HEK293 (cell line): Measurements from ENCODE around the gene TFAP2B.

Experiments used
- CTCF ChIA-PET: fragments of 350-600 bp; formaldehyde crosslinking; extraction: SDS; loops from one replicate; lab custom pipeline; 2021; ENCODE audit warnings: antibody characterized with exemption; lab: Yijun Ruan, JAX
- POLR2A ChIA-PET: fragments of 300-600 bp; formaldehyde crosslinking; extraction: SDS; loops from one replicate; lab custom pipeline; 2020; ENCODE audit warnings: antibody characterized with exemption, inconsistent platforms; lab: Yijun Ruan, JAX
- H3K27ac ChIP-seq: fragments of 200-500 bp; sonication (Bioruptor generic); 2 replicates; pipeline ENCODE4 v1.5.1; 2014; ENCODE audit warnings: low read depth, low read length, control low read depth, inconsistent platforms; ENCODE audit errors: extremely low read depth
- H3K36me3 ChIP-seq, 2 experiments: fragments of 200-500 bp in 1 of 2; sonication (Bioruptor generic) in 1 of 2; 1 replicate in 1 of 2; 2 replicates in 1 of 2; pipeline ENCODE4 v1.5.1; 2014 to 2017; ENCODE audit warnings: inconsistent platforms in 2 of 2, low read length in 2 of 2; ENCODE audit not compliant: control insufficient read depth in 2 of 2, insufficient read depth in 1 of 2
- H3K4me1 ChIP-seq: fragments of 200-500 bp; sonication (Bioruptor generic); 2 replicates; pipeline ENCODE4 v1.5.1; 2014; ENCODE audit warnings: mild to moderate bottlenecking, low read length, inconsistent platforms; ENCODE audit not compliant: control insufficient read depth, insufficient read depth
- H3K4me3 ChIP-seq: 2 replicates; pipeline ENCODE4 v1.5.1; 2011; ENCODE audit warnings: low read depth, mild to moderate bottlenecking, control low read depth, low read length, moderate library complexity
- H3K9me3 ChIP-seq: fragments of 200-500 bp; sonication (Bioruptor generic); 2 replicates; pipeline ENCODE4 v1.5.1; 2014; ENCODE audit warnings: low read depth, low read length, inconsistent platforms; ENCODE audit not compliant: control insufficient read depth, insufficient read depth
- BCL6B ChIP-seq: fragments of 450-650 bp; formaldehyde crosslinking; IDR thresholded peaks from 2 replicates; pipeline ENCODE4 v1.5.1; 2017; ENCODE audit warnings: missing biosample characterization, missing genetic modification characterization
- GLI4 ChIP-seq: fragments of 450-650 bp; formaldehyde crosslinking; IDR thresholded peaks from 2 replicates; pipeline ENCODE4 v1.5.1; 2016; ENCODE audit warnings: missing biosample characterization, missing genetic modification characterization
- KLF8 ChIP-seq: fragments of 450-650 bp; formaldehyde crosslinking; IDR thresholded peaks from 2 replicates; pipeline ENCODE4 v1.5.1; 2016; ENCODE audit warnings: missing biosample characterization, missing genetic modification characterization
- PATZ1 ChIP-seq: fragments of 450-650 bp; formaldehyde crosslinking; IDR thresholded peaks from 2 replicates; pipeline ENCODE4 v1.5.1; 2016; ENCODE audit warnings: missing biosample characterization, missing genetic modification characterization
- PRDM1 ChIP-seq: fragments of 450-650 bp; formaldehyde crosslinking; IDR thresholded peaks from 2 replicates; pipeline ENCODE4; 2016; ENCODE audit warnings: missing biosample characterization, missing genetic modification characterization
- PRDM6 ChIP-seq: fragments of 450-650 bp; formaldehyde crosslinking; IDR thresholded peaks from 2 replicates; pipeline ENCODE4 v1.5.1; 2017; ENCODE audit warnings: missing biosample characterization, missing genetic modification characterization
- ZBTB48 ChIP-seq: fragments of 450-650 bp; formaldehyde crosslinking; IDR thresholded peaks from 2 replicates; pipeline ENCODE4 v1.5.1; 2016; ENCODE audit warnings: missing biosample characterization, missing genetic modification characterization
- ZBTB6 ChIP-seq: fragments of 450-650 bp; formaldehyde crosslinking; IDR thresholded peaks from 2 replicates; pipeline ENCODE4 v1.5.1; 2017; ENCODE audit warnings: missing biosample characterization, missing genetic modification characterization
- ZNF10 ChIP-seq: fragments of 450-650 bp; formaldehyde crosslinking; IDR thresholded peaks from 2 replicates; pipeline ENCODE4 v1.5.1; 2017; ENCODE audit warnings: missing biosample characterization, missing genetic modification characterization
- ZNF138 ChIP-seq: fragments of 450-650 bp; formaldehyde crosslinking; IDR thresholded peaks from 2 replicates; pipeline ENCODE4 v1.5.1; 2016; ENCODE audit warnings: missing biosample characterization, missing genetic modification characterization, borderline replicate concordance
- ZNF16 ChIP-seq: fragments of 450-650 bp; formaldehyde crosslinking; IDR thresholded peaks from 2 replicates; pipeline ENCODE4 v1.5.1; 2016; ENCODE audit warnings: low read depth, missing biosample characterization, missing genetic modification characterization
- ZNF2 ChIP-seq: fragments of 450-650 bp; formaldehyde crosslinking; IDR thresholded peaks from 2 replicates; pipeline ENCODE4 v1.5.1; 2016; ENCODE audit warnings: missing biosample characterization, missing genetic modification characterization
- ZNF202 ChIP-seq: fragments of 450-650 bp; formaldehyde crosslinking; IDR thresholded peaks from 2 replicates; pipeline ENCODE4 v1.5.1; 2016; ENCODE audit warnings: missing biosample characterization, missing genetic modification characterization, borderline replicate concordance
- ZNF214 ChIP-seq: fragments of 450-650 bp; formaldehyde crosslinking; IDR thresholded peaks from 2 replicates; pipeline ENCODE4 v1.5.1; 2017; ENCODE audit warnings: missing biosample characterization, mild to moderate bottlenecking, missing genetic modification characterization, borderline replicate concordance
- ZNF324 ChIP-seq: fragments of 450-650 bp; formaldehyde crosslinking; IDR thresholded peaks from 2 replicates; pipeline ENCODE4 v1.5.1; 2016; ENCODE audit warnings: missing biosample characterization, missing genetic modification characterization
- ZNF449 ChIP-seq: fragments of 450-650 bp; formaldehyde crosslinking; IDR thresholded peaks from 2 replicates; pipeline ENCODE4 v1.5.1; 2017; ENCODE audit warnings: missing biosample characterization, mild to moderate bottlenecking, missing genetic modification characterization, moderate library complexity
- ZNF571 ChIP-seq: fragments of 450-650 bp; formaldehyde crosslinking; IDR thresholded peaks from 2 replicates; pipeline ENCODE4 v1.5.0; 2017; ENCODE audit warnings: missing biosample characterization, missing genetic modification characterization
- ZNF664 ChIP-seq: fragments of 450-650 bp; formaldehyde crosslinking; IDR thresholded peaks from 2 replicates; pipeline ENCODE4 v1.5.1; 2016; ENCODE audit warnings: missing biosample characterization, missing genetic modification characterization
- ZNF707 ChIP-seq: fragments of 450-650 bp; formaldehyde crosslinking; IDR thresholded peaks from 2 replicates; pipeline ENCODE4 v1.5.1; 2016; ENCODE audit warnings: missing biosample characterization, missing genetic modification characterization
- ZSCAN4 ChIP-seq: fragments of 450-650 bp; formaldehyde crosslinking; IDR thresholded peaks from 2 replicates; pipeline ENCODE4 v1.5.1; 2017; ENCODE audit warnings: missing biosample characterization, missing genetic modification characterization

TFAP2B gene

GRCh38 chr6:50884364-50884763 is 65.7 kb downstream of the TFAP2B start:
- no peak for TF ChIP-seq ZNF10 (tag by site-specific recombination)
- TF ChIP-seq ZNF664 (tag by site-specific recombination), result no peak
- no peak for TF ChIP-seq ZNF449 (tag by site-specific recombination)
- no peak for TF ChIP-seq ZNF2 (tag by site-specific recombination)
- H3K4me1 ChIP-seq, result no peaks in the 10 kb centered on the region
- no peaks in the 10 kb centered on the region for H3K9me3 ChIP-seq
- H3K36me3 ChIP-seq, result no peaks in the 10 kb centered on the region
- H3K27ac ChIP-seq, result no peak overlapping the region
- ChIA-PET CTCF (no interaction called here), POLR2A (no interaction called here)
- H3K4me3 ChIP-seq, result no peak overlapping the region

- H3K4me1 ChIP-seq, result no peaks in the 10 kb centered on the region
- CTCF ChIA-PET, result interaction anchor here (0.7 kb wide), 1 partner anchor 903 kb away, joined by 3 read pairs; no protein-coding TSS in a partner anchor
- TF ChIP-seq ZNF138 (tag by site-specific recombination), result no peak
- TF ChIP-seq ZNF16 (tag by site-specific recombination), result no peak
- no peak for TF ChIP-seq ZSCAN4 (tag by site-specific recombination)
- TF ChIP-seq BCL6B (tag by site-specific recombination), result no peak
- no peak for TF ChIP-seq ZNF324
- TF ChIP-seq PRDM1 (tag by site-specific recombination), result no peak
- TF ChIP-seq ZNF214 (tag by site-specific recombination), result no peak
- TF ChIP-seq ZBTB6 (tag by site-specific recombination), result no peak
- no peak for TF ChIP-seq GLI4 (tag by site-specific recombination)
- no peak overlapping the region for H3K27ac ChIP-seq
- no peaks in the 10 kb centered on the region for H3K36me3 ChIP-seq
- H3K4me3 ChIP-seq, result no peak overlapping the region
- H3K9me3 ChIP-seq, result no peaks in the 10 kb centered on the region
- POLR2A ChIA-PET, result no interaction called here
Observed at GRCh38 chr6:50887112-50887511, 68.4 kb downstream of the TFAP2B start.

- H3K4me3 ChIP-seq, result no peak overlapping the region
- ChIA-PET CTCF (interaction anchor here (0.5 to 0.6 kb wide), 2 partner anchors 306 to 1134 kb away, joined by 3 read pairs; no protein-coding TSS in a partner anchor), POLR2A (no interaction called here)
- no peaks in the 10 kb centered on the region for H3K4me1 ChIP-seq
- no peak overlapping the region for H3K27ac ChIP-seq
- no peaks in the 10 kb centered on the region for H3K9me3 ChIP-seq
- H3K36me3 ChIP-seq, result no peaks in the 10 kb centered on the region
- TF ChIP-seq ZNF202 (no peak), ZNF707 (tag by site-specific recombination) (no peak), PRDM6 (tag by site-specific recombination) (no peak), ZBTB48 (tag by site-specific recombination) (no peak), PATZ1 (tag by site-specific recombination) (no peak), ZSCAN4 (tag by site-specific recombination) (no peak), KLF8 (tag by site-specific recombination) (no peak), ZNF571 (tag by site-specific recombination) (no peak)
Observed at GRCh38 chr6:50889497-50889896, 70.8 kb downstream of the TFAP2B start.
